Activated gamma-delta T cell treated with anti-CD3 and anti-CD28 coated beads, Interleukin-2, amount 50 U/mL, for 16 hours (primary cell): ENCODE results near the gene PSMB10.
"Not testable (repeated sequence)": the region's sequence is repeated elsewhere in the genome, so short reads cannot be mapped to it uniquely, and the experiment has no call there.

Source experiments
- DNase-seq: peaks from one replicate; pipeline ENCODE4 v3.0.0-alpha.2; 2020; ENCODE audit warnings: low read depth

PSMB10 gene

GRCh38 chr16:67924140-67924906 lies 12.3 kb downstream of the PSMB10 start:
- no peak for DNase-seq

DNA sequence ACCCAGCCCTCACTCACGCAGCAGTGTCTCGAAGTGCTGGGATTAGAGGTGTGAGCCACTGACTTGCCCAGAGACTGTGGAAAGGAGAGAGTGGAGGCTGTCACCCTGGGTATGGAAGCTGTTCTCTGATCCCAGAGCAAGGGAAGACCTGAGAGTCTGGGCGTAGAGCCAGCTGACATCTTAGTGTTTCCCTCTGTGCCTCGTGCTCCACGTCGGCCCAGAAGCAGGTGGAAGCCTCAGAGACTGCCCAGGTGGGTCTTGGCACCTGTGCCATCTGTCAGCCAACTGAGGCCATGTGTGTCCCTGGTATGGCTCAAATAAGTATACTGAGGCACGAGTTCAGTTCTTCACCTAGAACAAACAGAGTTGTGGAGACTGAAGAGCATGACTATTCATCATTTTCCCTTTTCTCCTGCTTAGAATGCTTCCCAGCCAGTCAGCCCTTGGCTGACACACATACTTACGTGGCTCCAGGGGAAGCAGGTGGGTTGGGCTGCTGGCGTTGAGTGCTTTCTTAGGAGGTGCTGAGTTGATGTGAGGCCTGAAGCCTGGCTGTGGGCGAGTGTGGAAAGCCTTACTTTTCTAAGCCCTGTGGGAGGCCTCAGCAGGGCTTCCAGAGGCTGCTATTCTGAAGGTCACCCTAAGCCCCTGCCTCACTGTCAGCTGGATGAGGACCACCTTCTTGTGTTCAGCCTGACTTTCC lies 13.1 kb downstream of the PSMB10 start:
- no peak for DNase-seq

- DNase-seq: no peak
These were observed 13.9 kb downstream of the PSMB10 start for GRCh38 chr16:67922740-67923139.

DNA sequence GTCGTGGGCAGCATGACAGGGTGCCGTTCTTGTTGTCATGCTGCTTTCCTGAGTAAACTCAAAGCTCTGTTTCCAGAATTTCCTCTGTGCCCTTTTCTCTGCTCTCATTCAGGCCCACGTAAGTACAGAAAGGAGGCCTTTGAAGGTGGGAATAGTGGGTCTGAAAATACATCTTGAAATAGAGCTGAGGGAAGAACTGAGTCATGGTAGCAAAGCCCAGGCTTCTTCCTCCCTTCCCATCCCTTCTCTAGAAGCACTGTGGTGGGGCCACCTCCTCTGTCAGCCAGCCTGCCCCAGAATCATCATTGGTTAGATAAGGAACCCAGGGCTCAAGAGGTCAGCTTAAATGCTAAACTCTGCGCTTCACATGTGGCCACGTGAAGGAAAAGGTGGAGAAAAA lies 14.4 kb downstream of the PSMB10 start:
- no peak for DNase-seq

- DNase-seq: no peak
These were observed 16.9 kb downstream of the PSMB10 start for GRCh38 chr16:67919622-67920221.

GRCh38 chr16:67917852-67918236 lies 18.8 kb downstream of the PSMB10 start:
- DNase-seq: no peak

DNA sequence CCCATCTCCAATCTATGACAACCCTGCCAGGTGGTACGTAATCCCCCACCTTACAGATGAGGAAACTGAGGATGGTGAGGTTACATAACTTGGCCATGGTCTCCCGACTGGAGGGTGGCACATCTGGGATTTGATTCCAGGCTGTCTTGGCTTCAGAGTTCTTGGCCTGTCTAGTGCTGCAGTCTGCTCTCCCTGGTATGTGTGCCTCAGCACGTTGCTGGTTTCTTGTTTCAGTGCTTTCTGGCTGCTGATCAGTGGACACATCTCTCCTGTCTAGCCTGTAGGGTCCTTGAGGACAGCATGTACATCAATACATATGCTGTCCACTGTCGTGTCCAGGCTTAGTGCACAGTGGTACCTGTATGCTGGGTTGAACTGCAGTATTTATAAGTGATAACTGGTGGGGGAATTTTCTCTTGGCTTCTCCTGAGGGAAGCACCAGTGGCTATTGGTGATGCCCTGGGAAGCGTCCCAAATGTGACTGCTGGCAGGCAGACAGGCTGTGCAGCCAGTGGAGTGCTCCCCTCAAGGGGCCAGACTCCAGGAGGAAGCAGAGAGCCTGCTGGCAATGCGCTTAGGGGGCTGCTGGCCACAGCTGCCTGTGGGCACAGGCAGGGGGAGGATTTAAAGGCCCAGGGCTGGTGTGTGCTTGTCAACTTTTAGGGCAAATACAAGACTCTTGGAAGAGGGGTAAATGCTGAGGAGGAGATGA lies 19.4 kb downstream of the PSMB10 start:
- no peak for DNase-seq

DNA sequence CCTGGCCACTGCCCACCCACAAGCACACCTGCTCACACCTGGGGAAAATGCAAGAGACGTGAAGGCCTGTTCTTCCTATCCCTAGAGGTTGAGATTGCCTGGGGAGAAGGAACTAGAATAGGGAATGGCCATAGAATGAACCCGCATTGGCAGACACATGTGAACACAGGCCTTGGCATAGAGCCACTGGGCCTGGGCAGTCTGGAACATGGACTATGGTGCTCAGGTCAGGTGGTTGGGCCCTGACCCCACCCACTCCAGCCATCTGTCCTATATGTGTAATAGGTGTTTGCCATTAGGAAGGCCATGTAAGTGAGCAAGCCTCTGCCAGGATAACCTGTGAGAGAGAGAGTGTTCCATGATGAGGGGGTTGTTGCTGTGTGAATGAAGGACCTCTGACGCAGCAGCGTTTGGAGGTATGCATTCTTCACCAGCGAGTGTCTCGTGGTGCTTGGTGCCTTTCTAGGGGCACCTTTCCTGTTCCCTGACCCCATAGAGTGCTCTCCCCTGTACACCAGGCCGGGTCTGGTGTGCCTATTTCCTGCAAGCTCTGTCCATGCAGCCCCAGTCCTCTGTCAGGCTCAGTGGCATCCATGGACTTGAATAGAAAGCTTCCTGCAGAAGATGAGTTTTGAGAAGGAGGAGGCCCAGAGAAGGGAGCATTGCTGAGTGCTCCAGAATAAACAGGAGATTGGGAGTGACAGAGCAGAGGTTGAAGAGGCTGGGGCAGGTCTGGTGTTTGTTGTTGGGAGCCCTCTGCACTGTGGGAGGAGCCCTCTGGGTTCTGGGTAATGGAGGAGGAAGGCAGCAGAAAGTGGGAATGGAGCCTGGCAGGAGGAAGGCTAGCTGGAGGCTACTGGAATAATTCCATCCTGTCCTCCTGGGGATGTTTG lies 20.6 kb downstream of the PSMB10 start:
- no peak for DNase-seq

GRCh38 chr16:67915496-67915769 lies 21.2 kb downstream of the PSMB10 start:
- DNase-seq: not testable (repeated sequence)

- DNase-seq: no peak
These were observed 21.7 kb downstream of the PSMB10 start for GRCh38 chr16:67914758-67915495.

DNA sequence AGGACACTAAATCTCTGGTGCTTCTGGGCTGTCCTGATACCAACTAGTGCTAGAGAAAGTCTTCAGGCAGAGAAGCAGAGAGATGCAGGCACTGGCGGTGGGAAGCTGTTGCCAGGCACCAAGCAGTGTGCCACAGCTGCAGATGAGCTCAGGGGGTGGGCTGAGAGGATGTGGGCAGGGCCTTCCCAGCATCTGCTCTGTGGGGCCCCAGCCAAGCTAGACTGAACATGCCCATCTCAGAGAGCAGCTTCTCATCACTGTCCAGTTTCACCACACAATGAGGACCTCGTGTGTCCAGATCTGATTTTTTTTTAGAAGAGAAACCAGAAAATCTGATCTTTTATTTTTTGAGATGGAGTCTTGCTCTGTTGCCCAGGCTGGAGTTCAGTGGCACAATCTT lies 26.5 kb downstream of the PSMB10 start:
- DNase-seq: no peak

DNA sequence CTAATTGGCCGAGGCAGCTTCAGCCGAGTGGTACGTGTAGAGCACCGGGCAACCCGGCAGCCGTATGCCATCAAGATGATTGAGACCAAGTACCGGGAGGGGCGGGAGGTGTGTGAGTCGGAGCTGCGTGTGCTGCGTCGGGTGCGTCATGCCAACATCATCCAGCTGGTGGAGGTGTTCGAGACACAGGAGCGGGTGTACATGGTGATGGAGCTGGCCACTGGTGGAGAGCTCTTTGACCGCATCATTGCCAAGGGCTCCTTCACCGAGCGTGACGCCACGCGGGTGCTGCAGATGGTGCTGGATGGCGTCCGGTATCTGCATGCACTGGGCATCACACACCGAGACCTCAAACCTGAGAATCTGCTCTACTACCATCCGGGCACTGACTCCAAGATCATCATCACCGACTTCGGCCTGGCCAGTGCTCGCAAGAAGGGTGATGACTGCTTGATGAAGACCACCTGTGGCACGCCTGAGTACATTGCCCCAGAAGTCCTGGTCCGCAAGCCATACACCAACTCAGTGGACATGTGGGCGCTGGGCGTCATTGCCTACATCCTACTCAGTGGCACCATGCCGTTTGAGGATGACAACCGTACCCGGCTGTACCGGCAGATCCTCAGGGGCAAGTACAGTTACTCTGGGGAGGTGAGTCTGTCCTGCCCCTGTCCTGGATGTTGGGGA lies 27.5 kb downstream of the PSMB10 start:
- no peak for DNase-seq

- no peak for DNase-seq
These were observed 29.1 kb downstream of the PSMB10 start for GRCh38 chr16:67907397-67908180.

- no peak for DNase-seq
These were observed 33.8 kb downstream of the PSMB10 start for GRCh38 chr16:67902831-67903230.

GRCh38 chr16:67901734-67902133 lies 34.9 kb downstream of the PSMB10 start:
- DNase-seq: no peak

GRCh38 chr16:67897231-67897630 lies 39.4 kb downstream of the PSMB10 start:
- no peak for DNase-seq

DNA sequence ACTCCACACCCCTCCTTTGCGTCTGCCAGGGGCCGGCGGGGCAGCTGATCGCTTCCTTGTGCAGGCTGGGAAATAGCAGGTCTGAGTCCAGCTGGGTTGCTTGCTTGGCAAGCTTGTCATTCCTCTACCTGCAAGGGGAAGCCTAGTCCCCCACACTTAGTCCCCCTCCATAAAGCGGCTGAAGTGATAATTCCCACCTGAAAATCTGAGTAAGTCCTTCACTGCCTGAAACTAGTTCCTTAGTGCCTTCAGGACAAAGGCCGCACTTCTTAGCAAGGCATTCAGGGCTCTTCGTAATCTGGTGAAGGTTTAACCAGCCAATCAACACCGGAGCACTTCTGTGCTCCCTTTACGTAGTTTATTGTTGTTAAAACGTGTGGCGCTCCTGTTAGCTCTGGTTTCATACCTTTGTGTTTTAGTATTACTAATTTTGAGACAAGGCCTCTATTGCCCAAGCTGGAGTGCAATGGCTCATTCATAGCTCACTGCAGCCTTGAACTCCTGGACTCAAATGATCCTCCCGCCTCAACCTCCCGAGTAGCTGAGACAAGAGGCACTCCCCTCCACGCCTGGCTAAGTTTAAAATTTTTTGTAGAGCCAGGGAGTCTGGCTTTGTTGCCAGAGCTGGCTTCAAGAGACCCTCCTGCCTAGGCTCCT lies 42.8 kb downstream of the PSMB10 start:
- no peak for DNase-seq

DNA sequence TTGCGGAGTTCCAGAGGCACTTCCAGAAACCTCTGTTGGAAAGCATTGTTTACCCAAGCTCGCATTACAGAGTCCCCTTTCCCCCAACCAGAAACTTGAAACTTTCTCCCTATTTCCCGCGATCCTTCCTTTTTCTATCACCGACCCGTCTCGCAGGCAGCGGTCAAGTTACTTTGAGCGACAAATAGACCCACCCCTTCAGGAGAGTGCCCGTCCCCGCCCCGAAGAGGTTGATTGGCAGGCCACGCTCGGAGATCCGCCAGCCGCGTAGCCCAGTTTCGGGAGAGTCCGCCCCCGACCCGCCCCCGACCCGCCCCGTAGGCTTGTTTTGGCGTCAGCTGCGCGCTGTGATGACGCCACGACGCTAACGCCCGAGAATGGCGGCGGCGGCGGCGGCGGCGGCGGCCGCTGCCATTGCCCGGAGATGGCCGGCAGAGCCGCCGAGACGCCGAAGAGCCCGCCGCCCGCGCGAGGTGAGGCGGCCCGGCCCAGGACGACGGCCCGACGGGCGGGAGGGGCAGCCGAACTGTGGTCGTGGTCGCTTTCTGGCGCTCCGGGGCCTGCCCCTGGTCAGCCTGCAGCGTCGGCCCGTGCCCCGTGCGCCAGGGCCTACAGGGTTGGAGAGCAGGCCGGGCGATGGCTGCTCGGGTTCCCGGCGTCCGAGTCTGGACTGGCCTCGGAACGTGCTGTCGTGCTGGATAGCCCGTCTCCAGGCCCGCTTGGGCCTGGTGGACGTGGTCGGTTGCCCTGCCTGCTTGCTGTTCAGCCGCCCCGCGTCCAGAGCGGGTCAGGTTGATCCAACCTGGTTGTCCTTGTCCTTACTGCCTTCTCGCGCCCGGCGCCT lies 43.5 kb downstream of the PSMB10 start, which contains the start of gene PSKH1:
Gene PSKH1 (plus strand): TSS at position 356 of the 844 bp plus-strand sequence. CDS start 15,496 bp downstream, outside the sequence.
- DNase-seq: peak; percentile 89
